ENCODE data around the gene CRYM.

Gene CRYM

GRCh38 chr16:21284414-21284813, 6.3 kb upstream of the CRYM start:
- no peak for DNase-seq (ENCODE audit: low read depth)
- TF ChIP-seq CTCF (IDR thresholded peaks at IDR 0.05; ENCODE audit: control insufficient read depth, insufficient read depth, low read depth, low read length, missing control alignments): no peak
- H3K4me3 ChIP-seq (ENCODE audit: control insufficient read depth, low read depth, low read length): no peak overlapping the region

GRCh38 chr16:21283521-21284289, 5.6 kb upstream of the CRYM start:
- DNase-seq (ENCODE audit: low read depth): no peak
- peak; percentile 36 for TF ChIP-seq CTCF (IDR thresholded peaks at IDR 0.05; ENCODE audit: control insufficient read depth, insufficient read depth, low read depth, low read length, missing control alignments)
- H3K4me3 ChIP-seq (ENCODE audit: control insufficient read depth, low read depth, low read length): peak overlapping the region; percentile 15

GRCh38 chr16:21281698-21282389, 3.8 kb upstream of the CRYM start:
- H3K4me3 ChIP-seq (ENCODE audit: control insufficient read depth, low read depth, low read length): no peak overlapping the region
- no peak for TF ChIP-seq CTCF (IDR thresholded peaks at IDR 0.05; ENCODE audit: control insufficient read depth, insufficient read depth, low read depth, low read length, missing control alignments)
- no peak for DNase-seq (ENCODE audit: low read depth)

- no peak for DNase-seq (ENCODE audit: low read depth)
- no peak overlapping the region for H3K4me3 ChIP-seq (ENCODE audit: control insufficient read depth, low read depth, low read length)
- no peak for TF ChIP-seq CTCF (IDR thresholded peaks at IDR 0.05; ENCODE audit: control insufficient read depth, insufficient read depth, low read depth, low read length, missing control alignments)
These were observed 1.4 kb upstream of the CRYM start for GRCh38 chr16:21279501-21279900.

- no peak for TF ChIP-seq CTCF (IDR thresholded peaks at IDR 0.05; ENCODE audit: control insufficient read depth, insufficient read depth, low read depth, low read length, missing control alignments)
- H3K4me3 ChIP-seq (ENCODE audit: control insufficient read depth, low read depth, low read length): no peak overlapping the region
- DNase-seq (ENCODE audit: low read depth): no peak
These were observed 804 bp downstream of the CRYM start for GRCh38 chr16:21277045-21277926.

- no peak for DNase-seq (ENCODE audit: low read depth)
- TF ChIP-seq CTCF (IDR thresholded peaks at IDR 0.05; ENCODE audit: control insufficient read depth, insufficient read depth, low read depth, low read length, missing control alignments): no peak
- no peak overlapping the region for H3K4me3 ChIP-seq (ENCODE audit: control insufficient read depth, low read depth, low read length)
These were observed 2.0 kb downstream of the CRYM start for GRCh38 chr16:21276090-21276489.
